G401.6 (cell line): ENCODE results near the gene CCDC69.
"Not testable (repeated sequence)": the region's sequence is repeated elsewhere in the genome, so short reads cannot be mapped to it uniquely, and the experiment has no call there.

Experiments used
- FAIRE-seq: peaks from 2 replicates; lab custom pipeline; 2012; peaks lifted over from hg19 to GRCh38; lab: Jason Lieb, UNC

CCDC69 gene

GRCh38 chr5:151223447-151224264 is at the start of gene CCDC69:
TSS of gene CCDC69 (minus strand) at chr5:151224092. CDS start at chr5:151223970, 122 bp downstream.
- peak; percentile 25 for FAIRE-seq

GRCh38 chr5:151271336-151271735 is 47.4 kb upstream of the CCDC69 start:
- FAIRE-seq = no peak

- FAIRE-seq = no peak
Observed at GRCh38 chr5:151270599-151270998, 46.7 kb upstream of the CCDC69 start.

GRCh38 chr5:151267491-151268260 is 43.8 kb upstream of the CCDC69 start:
- FAIRE-seq = no peak

GRCh38 chr5:151264113-151264512 is 40.2 kb upstream of the CCDC69 start:
- no peak for FAIRE-seq

GRCh38 chr5:151262532-151262931 is 38.6 kb upstream of the CCDC69 start:
- FAIRE-seq = no peak

GRCh38 chr5:151259931-151260330 is 36.0 kb upstream of the CCDC69 start:
- no peak for FAIRE-seq

- FAIRE-seq = no peak
Observed at GRCh38 chr5:151258816-151259215, 34.9 kb upstream of the CCDC69 start.

- FAIRE-seq = no peak
Observed at GRCh38 chr5:151258201-151258611, 34.3 kb upstream of the CCDC69 start.

- no peak for FAIRE-seq
Observed at GRCh38 chr5:151257731-151258181, 33.9 kb upstream of the CCDC69 start.

GRCh38 chr5:151255621-151256286 is 31.9 kb upstream of the CCDC69 start:
- no peak for FAIRE-seq

GRCh38 chr5:151254990-151255389 is 31.1 kb upstream of the CCDC69 start:
- not testable (repeated sequence) for FAIRE-seq

- FAIRE-seq = no peak
Observed at GRCh38 chr5:151254556-151254955, 30.7 kb upstream of the CCDC69 start.

GRCh38 chr5:151253605-151253950 is 29.7 kb upstream of the CCDC69 start:
- FAIRE-seq = no peak

- FAIRE-seq = peak; percentile 98
Observed at GRCh38 chr5:151252762-151253604, 29.1 kb upstream of the CCDC69 start, which contains the start of gene GM2A. TSS of gene GM2A (plus strand) at chr5:151253185. CDS start at chr5:151253217, 32 bp downstream.

- no peak for FAIRE-seq
Observed at GRCh38 chr5:151251621-151252020, 27.7 kb upstream of the CCDC69 start.

- FAIRE-seq = no peak
Observed at GRCh38 chr5:151251001-151251551, 27.2 kb upstream of the CCDC69 start.

GRCh38 chr5:151250346-151251000 is 26.6 kb upstream of the CCDC69 start:
- FAIRE-seq = no peak

GRCh38 chr5:151249281-151249680 is 25.4 kb upstream of the CCDC69 start:
- FAIRE-seq = no peak

- no peak for FAIRE-seq
Observed at GRCh38 chr5:151248651-151249050, 24.8 kb upstream of the CCDC69 start.

- no peak for FAIRE-seq
Observed at GRCh38 chr5:151245680-151246219, 21.9 kb upstream of the CCDC69 start.
